PC-3 (cell line): ENCODE data around the gene ZNF132.

Experiments used
- CTCF ChIP-seq: fragments of 300-600 bp; sonication (generic); conservative IDR thresholded peaks from 2 replicates; pipeline ENCODE4 v1.5.1; 2017; ENCODE audit warnings: antibody characterized with exemption, low read depth, mild to moderate bottlenecking, low read length
- EZH2 ChIP-seq: fragments of 300-600 bp; sonication (generic); IDR thresholded peaks from one replicate; pipeline ENCODE4 v1.6.1; 2017; ENCODE audit warnings: antibody characterized with exemption, mild to moderate bottlenecking, low read length; ENCODE audit not compliant: unreplicated experiment

DNA sequence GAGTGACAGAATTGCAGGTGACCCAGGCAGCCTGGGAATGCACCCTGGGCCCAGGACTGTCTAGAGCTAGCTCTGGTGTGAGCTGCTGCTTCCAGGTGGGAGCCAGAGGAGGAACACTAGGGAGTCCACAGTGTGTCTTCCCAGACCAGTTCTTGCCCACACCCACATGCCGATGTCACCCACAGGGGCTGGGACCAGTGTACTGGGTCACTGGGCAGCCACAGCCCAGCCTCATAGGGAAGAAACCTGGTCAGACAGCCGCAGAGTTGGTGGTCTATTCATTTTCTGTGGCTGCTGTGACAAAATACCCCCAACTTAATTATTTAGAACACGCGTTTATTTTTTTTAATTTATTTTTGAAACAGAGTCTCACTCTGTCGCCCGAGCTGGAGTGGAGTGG lies 41.4 kb downstream of the ZNF132 start:
- TF ChIP-seq CTCF (no peak), EZH2 (no peak)
